Keratinocyte (primary cell): ENCODE measurements around the gene USP13. TPM values are rescaled to one million over a fixed set of nuclear protein-coding genes. Genes with fewer than 3 reads are reported as not detected.
"Not testable (repeated sequence)": the region's sequence is repeated elsewhere in the genome, so short reads cannot be mapped to it uniquely, and the experiment has no call there.

Experiments
- DNase-seq: peaks from one replicate; pipeline ENCODE4 v3.0.0-alpha.2; 2011; ENCODE audit warnings: low read depth, missing footprints, low spot score
- FAIRE-seq: peaks from 2 replicates; lab custom pipeline; 2011; peaks lifted over from hg19 to GRCh38; lab: Jason Lieb, UNC
- H2AFZ ChIP-seq: 2 replicates; pipeline ENCODE4 v1.6.0; 2012; ENCODE audit warnings: low read length, control low read depth, inconsistent platforms; ENCODE audit not compliant: control insufficient read depth
- H3K27ac ChIP-seq: 2 replicates; pipeline ENCODE4 v1.5.1; 2011; ENCODE audit warnings: low read length; ENCODE audit not compliant: control insufficient read depth, insufficient read depth
- H3K27me3 ChIP-seq: 3 replicates; pipeline ENCODE4 v1.6.0; 2011; ENCODE audit warnings: low read length; ENCODE audit not compliant: control insufficient read depth, insufficient read depth; ENCODE audit errors: extremely low read depth
- H3K36me3 ChIP-seq, 2 experiments: 2 replicates in 1 of 2; 3 replicates in 1 of 2; pipeline ENCODE4 v1.5.1; 2011; ENCODE audit warnings: low read length in 2 of 2, mild to moderate bottlenecking in 1 of 2; ENCODE audit not compliant: control insufficient read depth in 2 of 2, insufficient read depth in 2 of 2; ENCODE audit errors: extremely low read depth in 1 of 2
- H3K4me1 ChIP-seq: 3 replicates; pipeline ENCODE4 v1.5.1; 2011; ENCODE audit warnings: low read length; ENCODE audit not compliant: control insufficient read depth, insufficient read depth; ENCODE audit errors: extremely low read depth
- H3K4me2 ChIP-seq: 3 replicates; pipeline ENCODE4 v1.6.0; 2011; ENCODE audit warnings: low read depth, low read length; ENCODE audit not compliant: control insufficient read depth, insufficient read depth; ENCODE audit errors: extremely low read depth
- H3K4me3 ChIP-seq, 3 experiments: fragments of 200-600 bp in 1 of 3; sonication (generic) in 1 of 3; 2 replicates in 2 of 3; 3 replicates in 1 of 3; pipeline ENCODE4 v1.5.1; 2011 to 2016; ENCODE audit warnings: low read length in 3 of 3, mild to moderate bottlenecking in 3 of 3, control low read depth in 2 of 3, inconsistent platforms in 1 of 3, low read depth in 1 of 3, mixed read lengths in 1 of 3, mixed run types in 1 of 3, moderate library complexity in 1 of 3; ENCODE audit not compliant: control insufficient read depth in 2 of 3, insufficient read depth in 2 of 3; ENCODE audit errors: extremely low read depth in 1 of 3
- H3K79me2 ChIP-seq: 2 replicates; pipeline ENCODE4 v1.6.0; 2012; ENCODE audit warnings: low read length; ENCODE audit not compliant: control insufficient read depth, insufficient read depth
- H3K9ac ChIP-seq: 3 replicates; pipeline ENCODE4 v1.6.0; 2011; ENCODE audit warnings: low read length; ENCODE audit not compliant: control insufficient read depth, insufficient read depth; ENCODE audit errors: extremely low read depth
- H3K9me1 ChIP-seq: 3 replicates; pipeline ENCODE4 v1.6.0; 2011; ENCODE audit warnings: low read length; ENCODE audit not compliant: control insufficient read depth, insufficient read depth; ENCODE audit errors: extremely low read depth
- H3K9me3 ChIP-seq: 2 replicates; pipeline ENCODE4 v1.5.1; 2012; ENCODE audit warnings: low read depth, low read length; ENCODE audit not compliant: control insufficient read depth
- H4K20me1 ChIP-seq: 3 replicates; pipeline ENCODE4 v1.6.0; 2011; ENCODE audit warnings: low read length; ENCODE audit not compliant: control insufficient read depth, insufficient read depth; ENCODE audit errors: extremely low read depth
- EZH2 ChIP-seq: IDR thresholded peaks from one replicate; pipeline ENCODE4 v1.6.1; 2012; ENCODE audit warnings: inconsistent platforms, mild to moderate bottlenecking, low read length, moderate library complexity
- dilution Hi-C: fragments of 300-500 bp; cut with MboI; formaldehyde crosslinking; loops from one replicate; pipeline ENCODE4 v1.7.0; 2020; ENCODE audit warnings: low sequenced_read_pairs; ENCODE audit not compliant: extremely low pct_ligation_motif_present
- polyA plus RNA-seq, 5 experiments: library from polyadenylated mRNA; depleted of rRNA in 3 of 5; stranded (reverse) in 3 of 5; stranded (forward) in 1 of 5; unstranded in 1 of 5; fragments of >200 nt; gene quantifications; 1 replicate in 1 of 5; 2 replicates in 3 of 5; 3 replicates in 1 of 5; pipeline versions ENCODE4 v1.2.1 to v1.2.3, GENCODE V29; 2011 to 2012; ENCODE audit warnings: missing spikeins in 2 of 5, low read depth in 1 of 5, low replicate concordance in 1 of 5
- TF ChIP-seq, protein P1 (sequence below), 3 experiments: IDR thresholded peaks in 1 of 3; conservative IDR thresholded peaks in 1 of 3; optimal IDR thresholded peaks in 1 of 3; 2 replicates in 2 of 3; 3 replicates in 1 of 3; pipeline versions ENCODE3 to v1.5.1; 2011; ENCODE audit warnings: low read length in 3 of 3, mild to moderate bottlenecking in 3 of 3, moderate library complexity in 2 of 3, control low read depth in 1 of 3, inconsistent platforms in 1 of 3; ENCODE audit not compliant: insufficient read depth in 2 of 3; ENCODE audit errors: extremely low read depth in 1 of 3

The USP13 gene
- polyA plus RNA-seq, 1 donor (not counting 4 experiments of a cell fraction or from before 2014, with no cell fraction given), result 3.3 TPM

GRCh38 chr3:179682426-179683080 is 29.7 kb downstream of the USP13 start:
- Histone ChIP-seq H2AFZ (no peak overlapping the region), H3K79me2 (no peaks in the 10 kb centered on the region), H3K4me1 (no peaks in the 10 kb centered on the region), H3K9ac (no peak overlapping the region), H3K4me2 (no peak overlapping the region), H3K27ac (no peak overlapping the region), H3K4me3 (no peak overlapping the region), H3K9me1 (no peaks in the 10 kb centered on the region), H3K9me3 (no peaks in the 10 kb centered on the region), H3K27me3 (no peaks in the 10 kb centered on the region), H4K20me1 (no peaks in the 10 kb centered on the region), H3K36me3 (no peaks in the 10 kb centered on the region)
- dilution Hi-C loops, result no loop called here
- no peak for FAIRE-seq
- DNase-seq, result no peak
- TF ChIP-seq, protein P1, sequence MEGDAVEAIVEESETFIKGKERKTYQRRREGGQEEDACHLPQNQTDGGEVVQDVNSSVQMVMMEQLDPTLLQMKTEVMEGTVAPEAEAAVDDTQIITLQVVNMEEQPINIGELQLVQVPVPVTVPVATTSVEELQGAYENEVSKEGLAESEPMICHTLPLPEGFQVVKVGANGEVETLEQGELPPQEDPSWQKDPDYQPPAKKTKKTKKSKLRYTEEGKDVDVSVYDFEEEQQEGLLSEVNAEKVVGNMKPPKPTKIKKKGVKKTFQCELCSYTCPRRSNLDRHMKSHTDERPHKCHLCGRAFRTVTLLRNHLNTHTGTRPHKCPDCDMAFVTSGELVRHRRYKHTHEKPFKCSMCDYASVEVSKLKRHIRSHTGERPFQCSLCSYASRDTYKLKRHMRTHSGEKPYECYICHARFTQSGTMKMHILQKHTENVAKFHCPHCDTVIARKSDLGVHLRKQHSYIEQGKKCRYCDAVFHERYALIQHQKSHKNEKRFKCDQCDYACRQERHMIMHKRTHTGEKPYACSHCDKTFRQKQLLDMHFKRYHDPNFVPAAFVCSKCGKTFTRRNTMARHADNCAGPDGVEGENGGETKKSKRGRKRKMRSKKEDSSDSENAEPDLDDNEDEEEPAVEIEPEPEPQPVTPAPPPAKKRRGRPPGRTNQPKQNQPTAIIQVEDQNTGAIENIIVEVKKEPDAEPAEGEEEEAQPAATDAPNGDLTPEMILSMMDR (optimal IDR thresholded peaks at IDR 0.05 in 1 of 3, IDR thresholded peaks at IDR 0.05 in 1 of 3, conservative IDR thresholded peaks at IDR 0.05 in 1 of 3; ENCODE audit: extremely low read depth in 1 of 3, insufficient read depth in 2 of 3, low read length in 3 of 3), result no peak
- TF ChIP-seq EZH2, result no peak

DNA sequence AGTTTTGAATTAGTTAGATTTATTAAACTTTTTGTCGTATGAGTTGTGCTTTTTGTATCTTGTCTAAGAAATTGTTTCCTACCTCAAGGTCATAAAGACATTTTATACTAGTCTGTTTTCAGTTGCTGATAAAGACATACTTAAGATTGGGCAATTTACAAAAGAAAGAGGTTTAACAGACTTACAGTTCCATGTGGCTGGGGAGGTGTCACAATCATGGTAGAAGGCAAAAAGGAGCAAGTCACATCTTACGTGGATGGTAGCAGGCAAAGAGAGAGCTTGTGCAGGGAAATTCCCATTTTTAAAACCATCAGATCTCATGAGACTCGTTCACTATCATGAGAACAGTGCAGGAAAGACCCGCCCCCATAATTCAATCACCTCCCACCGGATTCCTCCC is 30.4 kb downstream of the USP13 start:
- H3K9me1 ChIP-seq, H3K27me3 ChIP-seq, dilution Hi-C loops, H3K27ac ChIP-seq, H2AFZ ChIP-seq, H3K4me3 ChIP-seq, H3K9ac ChIP-seq, H3K4me2 ChIP-seq, H3K4me1 ChIP-seq, H4K20me1 ChIP-seq, H3K9me3 ChIP-seq, DNase-seq, H3K36me3 ChIP-seq, H3K79me2 ChIP-seq, FAIRE-seq: not testable (repeated sequence)
